GM18951 (cell line): ENCODE results near the gene PKMYT1.

Experiments used
- POLR2A ChIP-seq: IDR thresholded peaks from 4 replicates; pipeline ENCODE4 v1.6.1; 2011; ENCODE audit warnings: mild to moderate bottlenecking; ENCODE audit not compliant: insufficient read length, insufficient read depth; ENCODE audit errors: extremely low read depth
- in situ Hi-C: fragments of 300-500 bp; cut with MboI; formaldehyde crosslinking; loops from one replicate; pipeline ENCODE4 v1.12.0; 2022; ENCODE audit warnings: low sequenced_read_pairs, mixed read lengths, inconsistent platforms; ENCODE audit not compliant: unreplicated experiment

The PKMYT1 gene

DNA sequence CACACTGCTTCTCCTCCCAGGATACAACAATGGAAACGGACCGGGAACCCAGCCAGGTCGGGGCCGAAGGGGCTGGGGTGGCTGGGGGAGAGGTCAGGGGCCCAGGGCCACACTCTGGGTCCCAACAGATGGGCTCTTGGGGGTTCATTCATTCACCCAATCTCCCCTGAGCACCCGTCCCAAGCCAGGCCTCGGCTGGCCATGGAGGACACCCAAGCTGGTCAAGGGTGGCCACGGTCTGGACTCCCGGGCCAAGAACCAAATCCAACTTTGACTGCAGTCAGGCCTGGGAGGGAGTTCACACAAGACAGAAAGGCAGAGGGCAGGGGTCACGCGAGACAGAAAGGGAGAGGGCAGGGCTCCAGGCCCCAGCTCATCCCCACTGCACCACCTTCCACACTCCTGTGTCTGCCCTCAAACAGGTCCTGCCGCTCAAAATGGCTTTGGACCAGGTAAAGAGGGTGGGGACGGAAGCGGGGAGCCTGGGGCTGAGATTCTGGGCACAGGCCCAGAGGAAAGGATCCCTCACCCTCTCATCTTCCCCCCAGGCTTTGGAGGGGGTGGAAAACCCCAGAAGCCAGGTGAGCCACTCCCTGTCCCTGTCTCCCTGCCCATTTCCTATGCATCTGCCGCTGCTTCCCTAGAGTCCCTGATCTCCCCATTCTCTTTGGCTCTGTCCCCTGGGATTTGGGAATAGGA lies 12.3 kb upstream of the PKMYT1 start:
- in situ Hi-C loops, result no loop called here
- TF ChIP-seq POLR2A, result no peak

- in situ Hi-C loops, result no loop called here
- no peak for TF ChIP-seq POLR2A
Observed at GRCh38 chr16:2991566-2992261, 11.5 kb upstream of the PKMYT1 start.

- no peak for TF ChIP-seq POLR2A
- in situ Hi-C loops, result no loop called here
Observed at GRCh38 chr16:2990891-2991290, 10.6 kb upstream of the PKMYT1 start.

GRCh38 chr16:2988590-2989099 lies 8.4 kb upstream of the PKMYT1 start:
- no peak for TF ChIP-seq POLR2A
- in situ Hi-C loops, result no loop called here

GRCh38 chr16:2987833-2988232 lies 7.6 kb upstream of the PKMYT1 start:
- in situ Hi-C loops, result no loop called here
- no peak for TF ChIP-seq POLR2A

DNA sequence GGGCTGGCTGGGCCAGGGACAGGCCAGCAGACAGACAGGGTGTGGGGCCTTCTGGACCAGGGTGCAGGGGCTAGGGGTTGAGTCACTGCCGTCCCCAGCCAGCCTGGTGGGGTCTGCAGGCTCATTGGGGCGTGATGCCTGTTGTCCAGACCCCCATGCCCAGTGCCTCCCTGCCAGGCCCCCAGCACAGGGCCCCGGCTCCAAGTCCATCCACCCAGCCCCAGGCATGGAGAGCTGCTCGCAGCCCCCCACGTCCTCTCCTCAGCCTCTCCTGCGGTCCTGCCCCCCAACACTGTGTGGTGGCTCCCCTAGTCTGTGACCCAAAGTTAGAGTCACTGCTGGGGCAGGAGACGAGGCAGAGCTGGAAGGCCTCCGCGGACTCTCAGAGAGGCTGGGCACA lies 7.0 kb upstream of the PKMYT1 start:
- in situ Hi-C loops, result no loop called here
- no peak for TF ChIP-seq POLR2A

GRCh38 chr16:2986623-2987188 lies 6.5 kb upstream of the PKMYT1 start:
- no peak for TF ChIP-seq POLR2A
- in situ Hi-C loops, result no loop called here

DNA sequence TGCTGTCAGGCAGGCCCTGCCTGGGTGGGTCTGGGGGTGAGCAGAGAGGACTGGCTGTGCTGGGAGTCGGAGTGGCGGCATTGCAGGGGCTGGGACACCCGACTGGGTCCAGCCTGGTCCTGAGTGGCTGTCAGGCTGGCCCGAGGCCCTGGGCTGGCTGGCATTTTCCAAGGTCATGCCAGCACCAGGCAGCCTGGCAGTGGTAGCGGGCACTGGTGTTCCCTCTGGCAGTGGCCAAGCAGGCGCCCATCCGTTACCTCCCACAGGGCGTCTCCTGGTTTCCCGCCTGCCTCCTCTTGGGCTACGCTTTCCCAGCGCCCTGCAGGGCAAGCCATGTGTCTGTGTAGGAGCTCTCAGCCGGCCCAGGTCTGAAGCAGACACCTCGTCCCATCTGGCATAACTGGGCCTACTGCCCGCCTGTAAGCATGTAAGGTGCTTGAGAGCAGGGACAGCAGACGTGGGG lies 5.7 kb upstream of the PKMYT1 start:
- TF ChIP-seq POLR2A, result no peak
- in situ Hi-C loops, result no loop called here

DNA sequence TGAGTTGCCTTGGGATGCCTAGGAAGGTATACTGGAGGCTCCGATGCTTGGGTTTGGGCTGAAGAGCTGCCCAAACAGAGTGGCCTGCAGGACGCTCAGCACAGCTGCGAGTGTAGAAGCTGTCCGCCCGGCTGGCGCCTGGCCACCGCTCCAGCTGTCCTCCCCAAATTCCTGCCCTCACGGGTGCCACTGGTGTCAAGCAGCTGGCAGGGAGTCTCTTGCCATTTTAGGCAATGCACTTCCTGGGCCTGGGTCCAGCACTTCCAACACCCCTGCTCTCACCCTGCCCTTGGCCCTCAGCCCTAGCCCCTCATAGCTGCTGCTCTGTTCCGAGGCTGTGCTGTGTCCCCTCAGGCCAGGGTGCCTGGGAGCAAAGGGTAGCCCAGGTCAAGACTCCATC lies 5.2 kb upstream of the PKMYT1 start:
- TF ChIP-seq POLR2A, result no peak
- in situ Hi-C loops, result no loop called here

DNA sequence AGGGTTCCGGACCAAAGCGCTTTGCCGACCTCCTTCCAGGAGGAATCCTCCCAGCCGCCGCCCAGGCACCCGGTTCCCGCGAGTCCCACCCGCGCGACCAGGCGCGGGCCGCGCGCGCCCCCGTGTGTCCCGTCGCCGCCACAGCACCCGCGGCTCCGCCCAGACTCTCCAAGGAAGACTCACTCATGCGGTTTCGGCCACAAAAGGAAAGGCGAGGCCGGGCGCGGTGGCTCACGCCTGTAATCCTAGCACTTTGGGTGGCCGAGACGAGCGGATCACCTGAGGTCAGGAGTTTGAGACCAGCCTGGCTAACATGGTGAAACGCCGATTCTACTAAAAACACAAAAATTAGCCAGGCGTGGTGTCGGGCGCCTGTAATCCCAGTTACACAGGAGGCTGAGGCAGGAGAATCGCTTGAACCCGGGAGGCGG lies 3.5 kb upstream of the PKMYT1 start:
- no peak for TF ChIP-seq POLR2A
- in situ Hi-C loops, result no loop called here

GRCh38 chr16:2982402-2982801 lies 2.2 kb upstream of the PKMYT1 start:
- in situ Hi-C loops, result no loop called here
- no peak for TF ChIP-seq POLR2A

GRCh38 chr16:2981899-2982250 lies 1.6 kb upstream of the PKMYT1 start:
- no peak for TF ChIP-seq POLR2A
- in situ Hi-C loops, result no loop called here

DNA sequence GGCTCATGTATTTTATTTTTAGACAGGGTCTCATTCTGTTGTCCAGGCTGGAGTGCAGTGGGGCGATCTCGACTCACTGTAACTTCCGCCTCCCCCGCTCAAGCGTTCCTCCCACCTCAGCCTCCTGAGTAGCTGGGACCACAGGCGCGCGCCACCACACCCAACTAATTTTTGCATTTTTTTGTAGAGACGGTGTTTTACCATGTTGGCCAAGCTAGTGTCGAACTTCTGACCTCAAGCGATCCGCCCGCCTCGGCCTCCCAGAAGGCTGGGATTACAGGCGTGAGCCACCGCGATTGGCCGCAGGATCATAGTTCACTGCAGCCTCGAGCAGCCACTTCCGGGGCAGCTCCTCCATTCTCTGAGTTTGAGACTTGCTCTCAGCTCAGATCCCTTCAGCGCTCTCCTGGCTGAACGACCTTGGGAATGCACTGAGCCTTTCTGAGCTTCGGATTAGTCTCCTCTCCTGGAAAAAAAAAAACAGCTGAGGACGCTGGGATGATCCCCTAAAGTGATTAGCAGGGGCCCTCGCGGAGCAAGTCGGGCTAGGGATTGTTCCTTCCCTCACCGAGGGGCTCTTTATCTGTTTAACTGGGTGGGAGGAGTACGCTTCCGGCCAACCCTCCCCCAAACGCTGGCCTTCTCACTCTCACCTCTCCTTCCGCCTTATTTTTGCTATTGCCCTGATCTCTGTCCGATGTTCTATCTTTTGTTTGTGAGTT lies 1.1 kb upstream of the PKMYT1 start:
- in situ Hi-C loops, result no loop called here
- no peak for TF ChIP-seq POLR2A
